ENCODE measurements around the gene SCARB1. TPM values are rescaled to one million over a fixed set of nuclear protein-coding genes. Genes with fewer than 3 reads are reported as not detected.
A peak's percentile ranks its signal among the peaks of the same experiment; 100 is the strongest.

SCARB1 gene
- total RNA-seq, 6 experiments from 2014 or later = 128 to 359 (median 214) TPM

- DNase-seq = no peak
- ATAC-seq = peak in 2 of 4 donors; percentile 2 to 4
- H3K27me3 ChIP-seq = no peaks in the 10 kb centered on the region
- H3K4me1 ChIP-seq = peaks cover 0 to 48% (median 23%) of the 10 kb centered on the region in 4 donors
- 44% methylated on average over 12 of the region's 16 CpGs for WGBS (ENCODE audit: insufficient coverage, low coverage, low lambda C conversion rate, missing lambda C conversion rate)
- intact Hi-C loops (cut with DNase I) = no loop called here
- peak overlapping the region; percentile 35 to 71 (median 40) for H3K27ac ChIP-seq
- H3K4me3 ChIP-seq = no peak overlapping the region
- no peaks in the 10 kb centered on the region for H3K9me3 ChIP-seq
- no peaks in the 10 kb centered on the region for H3K36me3 ChIP-seq
- TF ChIP-seq CTCF (IDR thresholded peaks at IDR 0.05) (no peak), POLR2A (IDR thresholded peaks at IDR 0.05) (no peak)
Measured at GRCh38 chr12:124842800-124843510, 20.7 kb downstream of the SCARB1 start.

GRCh38 chr12:124842073-124842749 is 21.5 kb downstream of the SCARB1 start:
- Histone ChIP-seq H3K27ac (peak overlapping the region; percentile 35 to 71 (median 40)), H3K4me1 (peaks cover 0 to 46% (median 23%) of the 10 kb centered on the region in 4 donors), H3K27me3 (no peaks in the 10 kb centered on the region), H3K4me3 (no peak overlapping the region), H3K9me3 (no peaks in the 10 kb centered on the region), H3K36me3 (no peaks in the 10 kb centered on the region)
- 36% methylated on average over 6 of the region's 14 CpGs for WGBS (ENCODE audit: insufficient coverage, low coverage, low lambda C conversion rate, missing lambda C conversion rate)
- DNase-seq (peak; percentile 71 to 77 (median 76)), ATAC-seq (peak; percentile 22 to 48 (median 44))
- TF ChIP-seq POLR2A (IDR thresholded peaks at IDR 0.05) (no peak), CTCF (IDR thresholded peaks at IDR 0.05) (no peak)
- intact Hi-C loops (cut with DNase I) = no loop called here

- Histone ChIP-seq H3K9me3 (no peaks in the 10 kb centered on the region), H3K4me3 (no peak overlapping the region), H3K4me1 (peaks cover 0 to 48% (median 21%) of the 10 kb centered on the region in 4 donors), H3K27ac (peak overlapping the region; percentile 35 to 71 (median 40)), H3K36me3 (no peaks in the 10 kb centered on the region), H3K27me3 (no peaks in the 10 kb centered on the region)
- TF ChIP-seq POLR2A (IDR thresholded peaks at IDR 0.05) (no peak), CTCF (IDR thresholded peaks at IDR 0.05) (no peak)
- WGBS (ENCODE audit: insufficient coverage, low coverage, low lambda C conversion rate, missing lambda C conversion rate) = 74% methylated on average over 7 of the region's 7 CpGs
- DNase-seq = no peak
- intact Hi-C loops (cut with DNase I) = no loop called here
- ATAC-seq = no peak
Measured at GRCh38 chr12:124841558-124841945, 22.1 kb downstream of the SCARB1 start.

- peaks cover 0 to 47% (median 18%) of the 10 kb centered on the region in 4 donors for H3K4me1 ChIP-seq
- WGBS (ENCODE audit: insufficient coverage, low coverage, low lambda C conversion rate, missing lambda C conversion rate) = 18% methylated on average over 11 of the region's 16 CpGs
- no peaks in the 10 kb centered on the region for H3K27me3 ChIP-seq
- peak; percentile 34 for TF ChIP-seq POLR2A (IDR thresholded peaks at IDR 0.05)
- TF ChIP-seq CTCF (IDR thresholded peaks at IDR 0.05) = no peak
- no peak overlapping the region for H3K4me3 ChIP-seq
- no peaks in the 10 kb centered on the region for H3K9me3 ChIP-seq
- no peaks in the 10 kb centered on the region for H3K36me3 ChIP-seq
- intact Hi-C loops (cut with DNase I) = no loop called here
- DNase-seq (peak; percentile 90 to 95 (median 91)), ATAC-seq (peak; percentile 79 to 89 (median 86))
- peak overlapping the region; percentile 82 to 89 (median 85) for H3K27ac ChIP-seq
Measured at GRCh38 chr12:124837958-124838803, 25.5 kb downstream of the SCARB1 start.

Measured in right lobe of liver (tissue), 6 donors.